ENCODE measurements around the gene QARS1. TPM values are rescaled to one million over a fixed set of nuclear protein-coding genes. Genes with fewer than 3 reads are reported as not detected.
A peak's percentile ranks its signal among the peaks of the same experiment; 100 is the strongest.

The QARS1 gene

DNA sequence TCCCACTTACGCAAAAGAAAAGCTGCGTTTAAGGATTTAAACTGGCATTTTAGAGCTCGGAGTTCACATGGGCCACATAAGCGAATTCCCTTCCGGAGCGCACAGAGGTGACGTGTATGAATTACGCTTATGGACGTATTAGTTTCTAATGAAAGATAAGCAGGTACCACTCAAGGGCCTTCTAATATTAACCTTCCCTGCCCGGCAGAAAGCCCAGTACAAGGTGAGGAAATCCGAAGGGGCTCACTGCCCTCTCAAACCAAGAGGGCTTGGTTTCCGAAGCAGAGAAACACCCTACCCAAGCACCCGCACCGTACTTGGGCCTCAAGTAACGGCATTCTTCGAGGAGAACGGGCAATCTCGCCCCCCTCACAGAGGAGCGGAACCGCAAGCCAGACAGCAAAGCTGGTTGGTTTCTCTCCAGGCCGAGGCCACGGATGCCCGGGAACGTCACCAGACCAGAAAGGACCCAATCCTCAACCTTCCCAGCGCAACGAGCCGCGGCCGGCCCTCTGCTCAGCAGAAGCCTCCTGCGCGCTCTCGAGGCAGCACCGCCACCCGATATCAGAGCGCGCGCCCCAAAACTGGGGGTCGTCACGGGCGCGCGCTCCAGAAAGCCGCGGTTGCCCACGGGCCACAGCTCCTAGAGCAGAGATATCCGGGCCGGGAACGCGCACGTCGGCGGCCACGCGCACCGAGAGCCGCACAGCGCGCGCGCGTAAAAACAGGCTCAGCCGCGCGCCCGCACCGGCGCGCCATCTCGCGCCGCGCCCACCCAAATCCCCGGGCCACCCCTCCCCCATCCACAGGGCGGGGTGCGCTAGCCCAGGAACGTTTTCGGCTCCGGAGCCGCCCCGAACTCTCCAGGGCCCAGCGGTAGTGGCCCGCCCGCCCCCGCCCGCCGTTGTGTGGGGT is 11.4 kb downstream of the QARS1 start:
- Histone ChIP-seq H3K4me3 (ENCODE audit: low read length) (peak overlapping the region; percentile 82), H3K4me2 (ENCODE audit: low read length) (peak overlapping the region; percentile 84), H3K4me1 (ENCODE audit: control insufficient read depth, insufficient read depth, low read length) (peaks cover 20% of the 10 kb centered on the region), H3K36me3 (ENCODE audit: insufficient read depth, low read length) (peaks cover 10% of the 10 kb centered on the region), H3K9me3 (replicated peaks; ENCODE audit: low read length) (no peaks in the 10 kb centered on the region), H3K27me3 (ENCODE audit: control insufficient read depth, insufficient read depth, low read length) (no peaks in the 10 kb centered on the region), H3K9ac (ENCODE audit: low read depth, low read length) (peak overlapping the region; percentile 95)

DNA sequence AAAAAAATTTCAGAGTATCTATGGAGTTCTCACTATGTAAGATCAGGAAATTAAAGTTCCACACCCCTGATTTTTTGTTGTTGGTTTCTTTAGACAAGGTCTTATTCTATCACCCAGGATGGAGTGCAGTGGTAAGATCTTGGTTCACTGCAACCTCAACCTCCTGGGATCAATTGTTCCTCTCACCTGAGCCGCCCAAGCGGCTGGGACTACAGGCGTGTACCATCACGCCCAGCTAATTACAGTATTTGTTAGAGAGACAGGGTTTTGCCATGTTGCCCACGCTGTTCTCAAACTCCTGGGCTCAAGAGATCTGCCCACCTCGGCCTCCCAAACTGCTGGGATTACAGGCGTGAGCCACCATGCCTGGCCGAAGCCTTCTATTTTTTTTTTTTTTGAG is 23.1 kb downstream of the QARS1 start:
- H3K9ac ChIP-seq (ENCODE audit: low read depth, low read length) = no peak overlapping the region
- H3K4me3 ChIP-seq (ENCODE audit: low read length) = no peak overlapping the region
- no peaks in the 10 kb centered on the region for H3K9me3 ChIP-seq (replicated peaks; ENCODE audit: low read length)
- H3K27me3 ChIP-seq (ENCODE audit: control insufficient read depth, insufficient read depth, low read length) = no peaks in the 10 kb centered on the region
- peaks cover 18% of the 10 kb centered on the region for H3K36me3 ChIP-seq (ENCODE audit: insufficient read depth, low read length)
- H3K4me2 ChIP-seq (ENCODE audit: low read length) = no peak overlapping the region
- no peaks in the 10 kb centered on the region for H3K4me1 ChIP-seq (ENCODE audit: control insufficient read depth, insufficient read depth, low read length)

DNA sequence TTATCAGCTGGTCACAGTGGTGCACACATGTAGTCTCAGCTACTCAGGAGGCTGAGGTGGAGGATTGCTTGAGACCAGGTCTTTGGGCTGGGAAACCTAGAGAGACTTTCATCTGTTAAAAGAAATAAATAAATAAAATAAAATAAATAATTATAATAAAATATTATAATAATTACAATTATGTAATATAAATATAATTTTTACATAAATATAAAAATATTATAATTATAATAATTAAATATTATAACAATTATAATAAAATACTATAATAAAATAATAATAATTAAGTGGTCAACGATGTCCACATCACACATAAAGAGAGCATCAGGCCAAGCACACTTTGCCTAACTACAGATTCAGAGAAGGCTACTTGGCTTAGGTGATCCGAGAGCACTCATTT is 25.3 kb downstream of the QARS1 start:
- Histone ChIP-seq H3K4me2 (ENCODE audit: low read length) (no peak overlapping the region), H3K9ac (ENCODE audit: low read depth, low read length) (no peak overlapping the region), H3K36me3 (ENCODE audit: insufficient read depth, low read length) (peaks cover 35% of the 10 kb centered on the region)

GRCh38 chr3:49076646-49077045 is 27.9 kb downstream of the QARS1 start:
- Histone ChIP-seq H3K36me3 (ENCODE audit: insufficient read depth, low read length) (peaks cover 50% of the 10 kb centered on the region), H3K9ac (ENCODE audit: low read depth, low read length) (no peak overlapping the region), H3K9me3 (replicated peaks; ENCODE audit: low read length) (no peaks in the 10 kb centered on the region), H3K4me2 (ENCODE audit: low read length) (no peak overlapping the region), H3K4me3 (ENCODE audit: low read length) (no peak overlapping the region), H3K27me3 (ENCODE audit: control insufficient read depth, insufficient read depth, low read length) (no peaks in the 10 kb centered on the region), H3K4me1 (ENCODE audit: control insufficient read depth, insufficient read depth, low read length) (no peaks in the 10 kb centered on the region)

More for the DNA sequence above, 25.3 kb downstream of the QARS1 start:
- Histone ChIP-seq H3K4me1 (ENCODE audit: control insufficient read depth, insufficient read depth, low read length) (no peaks in the 10 kb centered on the region), H3K9me3 (replicated peaks; ENCODE audit: low read length) (no peaks in the 10 kb centered on the region), H3K4me3 (ENCODE audit: low read length) (no peak overlapping the region), H3K27me3 (ENCODE audit: control insufficient read depth, insufficient read depth, low read length) (no peaks in the 10 kb centered on the region)

DNA sequence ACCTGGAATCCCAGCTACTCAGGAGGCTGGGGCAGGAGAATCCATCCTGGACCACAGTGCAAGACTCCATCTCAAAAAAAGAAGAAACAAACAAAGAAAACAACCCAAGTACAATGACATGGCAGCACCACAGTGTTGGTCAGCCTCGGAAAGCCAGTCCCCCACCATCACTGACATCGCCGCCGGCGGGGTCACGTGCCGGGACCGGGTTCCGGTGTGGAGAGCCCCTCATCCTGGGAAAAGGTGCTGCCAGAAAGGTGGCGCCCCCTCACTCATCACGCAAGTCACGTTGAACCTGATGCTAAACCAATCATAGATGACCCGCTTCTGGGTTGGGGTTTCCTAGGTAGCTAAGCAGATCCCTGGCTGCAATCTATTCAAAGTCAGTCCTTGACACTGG is 28.4 kb downstream of the QARS1 start:
- H3K4me1 ChIP-seq (ENCODE audit: control insufficient read depth, insufficient read depth, low read length) = no peaks in the 10 kb centered on the region
- H3K36me3 ChIP-seq (ENCODE audit: insufficient read depth, low read length) = peaks cover 55% of the 10 kb centered on the region
- no peaks in the 10 kb centered on the region for H3K27me3 ChIP-seq (ENCODE audit: control insufficient read depth, insufficient read depth, low read length)
- no peak overlapping the region for H3K9ac ChIP-seq (ENCODE audit: low read depth, low read length)
- H3K4me2 ChIP-seq (ENCODE audit: low read length) = no peak overlapping the region
- H3K9me3 ChIP-seq (replicated peaks; ENCODE audit: low read length) = no peaks in the 10 kb centered on the region
- H3K4me3 ChIP-seq (ENCODE audit: low read length) = no peak overlapping the region

GRCh38 chr3:49058011-49058410 is 46.5 kb downstream of the QARS1 start:
- H3K4me1 ChIP-seq (ENCODE audit: control insufficient read depth, insufficient read depth, low read length) = no peaks in the 10 kb centered on the region
- peaks cover 57% of the 10 kb centered on the region for H3K36me3 ChIP-seq (ENCODE audit: insufficient read depth, low read length)
- no peaks in the 10 kb centered on the region for H3K27me3 ChIP-seq (ENCODE audit: control insufficient read depth, insufficient read depth, low read length)
- H3K9me3 ChIP-seq (replicated peaks; ENCODE audit: low read length) = no peaks in the 10 kb centered on the region
- H3K4me3 ChIP-seq (ENCODE audit: low read length) = no peak overlapping the region
- H3K9ac ChIP-seq (ENCODE audit: low read depth, low read length) = no peak overlapping the region
- H3K4me2 ChIP-seq (ENCODE audit: low read length) = no peak overlapping the region

DNA sequence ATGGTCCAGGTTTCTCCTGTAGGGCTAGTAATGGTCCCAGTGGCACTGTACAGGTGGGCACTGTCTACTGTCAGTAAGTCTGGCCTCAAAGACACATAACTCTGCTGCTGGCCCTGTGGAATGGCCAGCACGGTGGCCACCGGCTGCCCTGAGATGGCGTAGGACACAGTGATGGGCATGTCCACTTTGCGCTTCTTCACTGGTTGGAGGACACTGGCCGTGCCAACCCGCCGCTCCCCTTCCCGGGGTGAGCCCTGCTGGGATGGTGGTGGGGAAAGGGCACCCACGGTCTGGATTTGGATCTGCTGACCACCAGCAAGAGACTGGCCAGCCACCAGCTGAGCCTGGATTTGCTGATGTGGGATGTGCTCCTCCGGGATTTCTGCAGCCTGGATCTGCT is 47.3 kb downstream of the QARS1 start:
- H3K9ac ChIP-seq (ENCODE audit: low read depth, low read length) = no peak overlapping the region
- peaks cover 59% of the 10 kb centered on the region for H3K36me3 ChIP-seq (ENCODE audit: insufficient read depth, low read length)
- H3K4me1 ChIP-seq (ENCODE audit: control insufficient read depth, insufficient read depth, low read length) = no peaks in the 10 kb centered on the region
- H3K9me3 ChIP-seq (replicated peaks; ENCODE audit: low read length) = no peaks in the 10 kb centered on the region
- no peak overlapping the region for H3K4me3 ChIP-seq (ENCODE audit: low read length)
- no peaks in the 10 kb centered on the region for H3K27me3 ChIP-seq (ENCODE audit: control insufficient read depth, insufficient read depth, low read length)
- no peak overlapping the region for H3K4me2 ChIP-seq (ENCODE audit: low read length)

- Histone ChIP-seq H3K9ac (ENCODE audit: low read depth, low read length) (no peak overlapping the region), H3K27me3 (ENCODE audit: control insufficient read depth, insufficient read depth, low read length) (no peaks in the 10 kb centered on the region), H3K9me3 (replicated peaks; ENCODE audit: low read length) (no peaks in the 10 kb centered on the region), H3K4me3 (ENCODE audit: low read length) (no peak overlapping the region), H3K4me1 (ENCODE audit: control insufficient read depth, insufficient read depth, low read length) (no peaks in the 10 kb centered on the region), H3K4me2 (ENCODE audit: low read length) (no peak overlapping the region), H3K36me3 (ENCODE audit: insufficient read depth, low read length) (peaks cover 60% of the 10 kb centered on the region)
These were observed 50.2 kb downstream of the QARS1 start for GRCh38 chr3:49054344-49054862.

DNA sequence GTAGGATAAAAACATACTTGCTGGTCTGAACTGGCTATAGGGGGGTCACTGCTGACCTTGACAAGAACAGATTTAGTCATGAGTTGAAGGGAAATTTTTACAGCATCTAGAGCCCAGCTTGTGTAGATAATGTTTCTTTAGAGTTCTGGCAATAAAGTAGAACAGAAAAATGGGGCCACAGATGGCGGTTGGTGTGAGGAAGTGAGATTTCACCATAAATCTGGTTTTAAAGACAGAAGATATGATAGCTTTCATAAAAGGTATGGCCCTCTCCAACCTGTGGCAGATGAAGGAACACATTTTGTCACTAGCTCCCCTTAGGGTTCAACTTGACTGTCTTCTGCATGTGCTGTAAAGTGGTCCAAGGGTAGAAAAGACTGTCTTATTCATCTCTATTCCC is 51.0 kb downstream of the QARS1 start:
- no peaks in the 10 kb centered on the region for H3K27me3 ChIP-seq (ENCODE audit: control insufficient read depth, insufficient read depth, low read length)
- H3K9ac ChIP-seq (ENCODE audit: low read depth, low read length) = no peak overlapping the region
- no peak overlapping the region for H3K4me3 ChIP-seq (ENCODE audit: low read length)
- no peaks in the 10 kb centered on the region for H3K4me1 ChIP-seq (ENCODE audit: control insufficient read depth, insufficient read depth, low read length)
- no peaks in the 10 kb centered on the region for H3K9me3 ChIP-seq (replicated peaks; ENCODE audit: low read length)
- H3K4me2 ChIP-seq (ENCODE audit: low read length) = no peak overlapping the region
- peaks cover 60% of the 10 kb centered on the region for H3K36me3 ChIP-seq (ENCODE audit: insufficient read depth, low read length)

Small RNA genes within 50 kb of the gene (small RNA-seq; reads per million reads assigned to genes)
- gene RN7SL182P = not detected
